Measurements from ENCODE around the gene NTPCR.
A peak's percentile ranks its signal among the peaks of the same experiment; 100 is the strongest.

DNA sequence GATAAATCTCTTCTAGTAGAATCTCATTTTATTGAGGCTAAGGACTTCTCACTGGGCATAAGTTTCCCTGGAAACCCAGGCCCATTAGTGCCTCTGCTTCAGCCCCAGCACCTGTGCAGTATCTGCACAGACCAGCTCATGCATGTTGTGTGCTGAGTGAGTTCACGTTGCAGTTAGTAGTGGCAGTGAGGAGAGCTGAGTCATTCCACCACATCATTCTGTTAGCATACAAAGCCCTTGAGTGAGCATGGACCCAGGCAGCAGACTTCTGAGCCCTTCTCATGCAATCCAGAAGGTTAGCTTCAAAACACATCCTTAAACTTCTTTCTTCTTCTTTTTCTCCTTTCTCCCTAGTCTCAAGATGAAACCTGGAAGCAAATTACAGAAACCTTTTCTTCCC lies 45.8 kb upstream of the NTPCR start:
- TF ChIP-seq, protein P1, sequence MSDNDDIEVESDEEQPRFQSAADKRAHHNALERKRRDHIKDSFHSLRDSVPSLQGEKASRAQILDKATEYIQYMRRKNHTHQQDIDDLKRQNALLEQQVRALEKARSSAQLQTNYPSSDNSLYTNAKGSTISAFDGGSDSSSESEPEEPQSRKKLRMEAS (IDR thresholded peaks at IDR 0.05) = no peak
- TF ChIP-seq, protein P2, sequence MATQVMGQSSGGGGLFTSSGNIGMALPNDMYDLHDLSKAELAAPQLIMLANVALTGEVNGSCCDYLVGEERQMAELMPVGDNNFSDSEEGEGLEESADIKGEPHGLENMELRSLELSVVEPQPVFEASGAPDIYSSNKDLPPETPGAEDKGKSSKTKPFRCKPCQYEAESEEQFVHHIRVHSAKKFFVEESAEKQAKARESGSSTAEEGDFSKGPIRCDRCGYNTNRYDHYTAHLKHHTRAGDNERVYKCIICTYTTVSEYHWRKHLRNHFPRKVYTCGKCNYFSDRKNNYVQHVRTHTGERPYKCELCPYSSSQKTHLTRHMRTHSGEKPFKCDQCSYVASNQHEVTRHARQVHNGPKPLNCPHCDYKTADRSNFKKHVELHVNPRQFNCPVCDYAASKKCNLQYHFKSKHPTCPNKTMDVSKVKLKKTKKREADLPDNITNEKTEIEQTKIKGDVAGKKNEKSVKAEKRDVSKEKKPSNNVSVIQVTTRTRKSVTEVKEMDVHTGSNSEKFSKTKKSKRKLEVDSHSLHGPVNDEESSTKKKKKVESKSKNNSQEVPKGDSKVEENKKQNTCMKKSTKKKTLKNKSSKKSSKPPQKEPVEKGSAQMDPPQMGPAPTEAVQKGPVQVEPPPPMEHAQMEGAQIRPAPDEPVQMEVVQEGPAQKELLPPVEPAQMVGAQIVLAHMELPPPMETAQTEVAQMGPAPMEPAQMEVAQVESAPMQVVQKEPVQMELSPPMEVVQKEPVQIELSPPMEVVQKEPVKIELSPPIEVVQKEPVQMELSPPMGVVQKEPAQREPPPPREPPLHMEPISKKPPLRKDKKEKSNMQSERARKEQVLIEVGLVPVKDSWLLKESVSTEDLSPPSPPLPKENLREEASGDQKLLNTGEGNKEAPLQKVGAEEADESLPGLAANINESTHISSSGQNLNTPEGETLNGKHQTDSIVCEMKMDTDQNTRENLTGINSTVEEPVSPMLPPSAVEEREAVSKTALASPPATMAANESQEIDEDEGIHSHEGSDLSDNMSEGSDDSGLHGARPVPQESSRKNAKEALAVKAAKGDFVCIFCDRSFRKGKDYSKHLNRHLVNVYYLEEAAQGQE (IDR thresholded peaks at IDR 0.05) = no peak
- TF ChIP-seq, protein P3, sequence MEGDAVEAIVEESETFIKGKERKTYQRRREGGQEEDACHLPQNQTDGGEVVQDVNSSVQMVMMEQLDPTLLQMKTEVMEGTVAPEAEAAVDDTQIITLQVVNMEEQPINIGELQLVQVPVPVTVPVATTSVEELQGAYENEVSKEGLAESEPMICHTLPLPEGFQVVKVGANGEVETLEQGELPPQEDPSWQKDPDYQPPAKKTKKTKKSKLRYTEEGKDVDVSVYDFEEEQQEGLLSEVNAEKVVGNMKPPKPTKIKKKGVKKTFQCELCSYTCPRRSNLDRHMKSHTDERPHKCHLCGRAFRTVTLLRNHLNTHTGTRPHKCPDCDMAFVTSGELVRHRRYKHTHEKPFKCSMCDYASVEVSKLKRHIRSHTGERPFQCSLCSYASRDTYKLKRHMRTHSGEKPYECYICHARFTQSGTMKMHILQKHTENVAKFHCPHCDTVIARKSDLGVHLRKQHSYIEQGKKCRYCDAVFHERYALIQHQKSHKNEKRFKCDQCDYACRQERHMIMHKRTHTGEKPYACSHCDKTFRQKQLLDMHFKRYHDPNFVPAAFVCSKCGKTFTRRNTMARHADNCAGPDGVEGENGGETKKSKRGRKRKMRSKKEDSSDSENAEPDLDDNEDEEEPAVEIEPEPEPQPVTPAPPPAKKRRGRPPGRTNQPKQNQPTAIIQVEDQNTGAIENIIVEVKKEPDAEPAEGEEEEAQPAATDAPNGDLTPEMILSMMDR (IDR thresholded peaks at IDR 0.05) = no peak
- TF ChIP-seq GATA3 (IDR thresholded peaks at IDR 0.05; ENCODE audit: borderline replicate concordance) = no peak
- TF ChIP-seq, protein P4, sequence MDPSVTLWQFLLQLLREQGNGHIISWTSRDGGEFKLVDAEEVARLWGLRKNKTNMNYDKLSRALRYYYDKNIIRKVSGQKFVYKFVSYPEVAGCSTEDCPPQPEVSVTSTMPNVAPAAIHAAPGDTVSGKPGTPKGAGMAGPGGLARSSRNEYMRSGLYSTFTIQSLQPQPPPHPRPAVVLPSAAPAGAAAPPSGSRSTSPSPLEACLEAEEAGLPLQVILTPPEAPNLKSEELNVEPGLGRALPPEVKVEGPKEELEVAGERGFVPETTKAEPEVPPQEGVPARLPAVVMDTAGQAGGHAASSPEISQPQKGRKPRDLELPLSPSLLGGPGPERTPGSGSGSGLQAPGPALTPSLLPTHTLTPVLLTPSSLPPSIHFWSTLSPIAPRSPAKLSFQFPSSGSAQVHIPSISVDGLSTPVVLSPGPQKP (IDR thresholded peaks at IDR 0.05; ENCODE audit: low read depth, low read length) = no peak
- TF ChIP-seq CEBPB (IDR thresholded peaks at IDR 0.05) = no peak
- TF ChIP-seq HOXB5 (CRISPR knock-in tag; IDR thresholded peaks at IDR 0.05) = no peak
- peak; percentile 38 for TF ChIP-seq MAFK (IDR thresholded peaks at IDR 0.05; ENCODE audit: partially characterized antibody)
- TF ChIP-seq MYC (IDR thresholded peaks at IDR 0.05; ENCODE audit: borderline replicate concordance, low read length) = no peak
- no peak for TF ChIP-seq KDM5A (IDR thresholded peaks at IDR 0.05)
